IMR-90 (cell line): ENCODE measurements around the gene TRIM25. TPM values are rescaled to one million over a fixed set of nuclear protein-coding genes. Genes with fewer than 3 reads are reported as not detected.
A peak's percentile ranks its signal among the peaks of the same experiment; 100 is the strongest.

Experiments
- ATAC-seq: fragments of 200-7000 bp; cut with Tn5 transposase; 2 replicates; pipeline ENCODE4 v1.9.1; 2020; ENCODE audit warnings: low read depth, mild to moderate bottlenecking, moderate library complexity
- BruUV-seq: library from RNA; stranded (reverse); fragments of 400-500 nt; replicated peaks from 2 replicates; lab custom pipeline; 2021; lab: Mats Ljungman, UMichigan
- CTCF ChIA-PET: fragments of 300-600 bp; formaldehyde crosslinking; extraction: SDS; loops from one replicate; lab custom pipeline; 2021; ENCODE audit warnings: antibody characterized with exemption; lab: Yijun Ruan, JAX
- POLR2A ChIA-PET: fragments of 300-600 bp; sonication (Branson Sonifier 250); formaldehyde crosslinking; loops from one replicate; lab custom pipeline; 2022; ENCODE audit warnings: antibody characterized with exemption; ENCODE audit not compliant: unreplicated experiment; lab: Charles Lee
- DNase-seq: peaks from one replicate; pipeline ENCODE4 v3.0.0; 2013
- H2AFZ ChIP-seq: replicated peaks from 2 replicates; pipeline ENCODE3; 2013; ENCODE audit warnings: low read length, mild to moderate bottlenecking; ENCODE audit not compliant: poor library complexity
- H2AK5ac ChIP-seq: 2 replicates; pipeline ENCODE4 v1.6.1; 2013; ENCODE audit warnings: low read depth, low read length, inconsistent platforms
- H2AK9ac ChIP-seq: replicated peaks from 2 replicates; pipeline ENCODE3; 2013; ENCODE audit warnings: mild to moderate bottlenecking, low read depth, low read length, moderate library complexity; ENCODE audit not compliant: poor library complexity
- H2BK120ac ChIP-seq: 2 replicates; pipeline ENCODE4 v1.6.1; 2013; ENCODE audit warnings: low read depth, low read length, inconsistent platforms
- H2BK15ac ChIP-seq: 3 replicates; pipeline ENCODE4 v1.6.1; 2013; ENCODE audit warnings: low read depth, low read length, inconsistent platforms
- H2BK20ac ChIP-seq: 2 replicates; pipeline ENCODE4 v1.6.1; 2013; ENCODE audit warnings: low read depth, mild to moderate bottlenecking, inconsistent platforms, low read length, moderate library complexity
- H2BK5ac ChIP-seq: 2 replicates; pipeline ENCODE4 v1.6.1; 2013; ENCODE audit warnings: mild to moderate bottlenecking, low read depth, low read length, inconsistent platforms; ENCODE audit not compliant: poor library complexity, severe bottlenecking
- H3K14ac ChIP-seq: replicated peaks from 2 replicates; pipeline ENCODE4 v1.6.1; 2013; ENCODE audit warnings: low read depth, low read length, inconsistent platforms
- H3K18ac ChIP-seq: 2 replicates; pipeline ENCODE4 v1.6.1; 2013; ENCODE audit warnings: low read depth, low read length, control low read depth
- H3K23ac ChIP-seq: 2 replicates; pipeline ENCODE4 v1.6.1; 2013; ENCODE audit warnings: low read depth, low read length, inconsistent platforms
- H3K27ac ChIP-seq: 2 replicates; pipeline ENCODE4 v1.5.1; 2013; ENCODE audit warnings: mild to moderate bottlenecking, control low read depth, low read length; ENCODE audit not compliant: insufficient read depth
- H3K27me3 ChIP-seq: 2 replicates; pipeline ENCODE4 v1.6.1; 2013; ENCODE audit warnings: low read length; ENCODE audit not compliant: control insufficient read depth, insufficient read depth
- H3K36me3 ChIP-seq: 2 replicates; pipeline ENCODE4 v1.6.1; 2013; ENCODE audit warnings: low read length, mixed read lengths; ENCODE audit not compliant: control insufficient read depth, insufficient read depth
- H3K4ac ChIP-seq: 2 replicates; pipeline ENCODE4 v1.6.1; 2013; ENCODE audit warnings: low read depth, low read length, inconsistent platforms
- H3K4me1 ChIP-seq: 2 replicates; pipeline ENCODE4 v1.6.1; 2013; ENCODE audit warnings: low read length, mixed read lengths; ENCODE audit not compliant: control insufficient read depth, insufficient read depth
- H3K4me2 ChIP-seq: 2 replicates; pipeline ENCODE4 v1.6.1; 2013; ENCODE audit warnings: low read depth, mild to moderate bottlenecking, control low read depth, low read length, moderate library complexity
- H3K4me3 ChIP-seq: 2 replicates; pipeline ENCODE4 v1.5.1; 2013; ENCODE audit warnings: low read depth, mild to moderate bottlenecking, control low read depth, low read length, moderate library complexity; ENCODE audit not compliant: insufficient read depth
- H3K56ac ChIP-seq: 2 replicates; pipeline ENCODE4 v1.6.1; 2013; ENCODE audit warnings: low read length, inconsistent platforms; ENCODE audit not compliant: insufficient read depth; ENCODE audit errors: extremely low read depth
- H3K79me1 ChIP-seq, 2 experiments: 2 replicates each; pipeline ENCODE4 v1.6.1; 2013; ENCODE audit warnings: low read length in 2 of 2, inconsistent platforms in 1 of 2, low read depth in 1 of 2
- H3K9ac ChIP-seq: 2 replicates; pipeline ENCODE4 v1.6.1; 2013; ENCODE audit warnings: low read depth, low read length, control low read depth
- H3K9me1 ChIP-seq: 2 replicates; pipeline ENCODE4 v1.6.1; 2013; ENCODE audit warnings: low read length, inconsistent platforms; ENCODE audit not compliant: insufficient read depth
- H3K9me3 ChIP-seq: 2 replicates; pipeline ENCODE4 v1.6.1; 2013; ENCODE audit warnings: low read length; ENCODE audit not compliant: control insufficient read depth, insufficient read depth
- H4K20me1 ChIP-seq: 2 replicates; pipeline ENCODE4 v1.6.1; 2013; ENCODE audit warnings: low read length, inconsistent platforms; ENCODE audit not compliant: insufficient read depth
- H4K5ac ChIP-seq: 2 replicates; pipeline ENCODE4 v1.6.1; 2013; ENCODE audit warnings: mild to moderate bottlenecking, low read depth, low read length, control low read depth
- H4K8ac ChIP-seq, 2 experiments: 2 replicates each; pipeline ENCODE4 v1.6.1; 2013; ENCODE audit warnings: low read depth in 2 of 2, low read length in 2 of 2, control low read depth in 1 of 2, inconsistent platforms in 1 of 2
- H4K91ac ChIP-seq: 2 replicates; pipeline ENCODE4 v1.6.1; 2013; ENCODE audit warnings: low read depth, low read length, inconsistent platforms; ENCODE audit not compliant: insufficient read depth
- BHLHE40 ChIP-seq: fragments of 150-350 bp; IDR thresholded peaks from 2 replicates; pipeline ENCODE4 v1.6.1; 2016; ENCODE audit warnings: mild to moderate bottlenecking, low read depth, low read length
- CEBPB ChIP-seq: IDR thresholded peaks from 2 replicates; pipeline ENCODE4 v1.6.1; 2012; ENCODE audit warnings: low read depth, low read length, improper control_type of control experiment
- FOS ChIP-seq: fragments of 150-350 bp; IDR thresholded peaks from 2 replicates; pipeline ENCODE4 v1.6.1; 2016; ENCODE audit warnings: low read depth, low read length
- MAZ ChIP-seq: IDR thresholded peaks from 2 replicates; pipeline ENCODE4 v1.6.1; 2012; ENCODE audit warnings: low read depth, mild to moderate bottlenecking, low read length, improper control_type of control experiment, moderate library complexity, borderline replicate concordance
- NFE2L2 ChIP-seq: fragments of 150-350 bp; IDR thresholded peaks from 2 replicates; pipeline ENCODE4 v1.6.1; 2016; ENCODE audit warnings: low read depth, mild to moderate bottlenecking, low read length
- POLR2A ChIP-seq: IDR thresholded peaks from 2 replicates; pipeline ENCODE4 v1.6.1; 2012; ENCODE audit warnings: mild to moderate bottlenecking, low read depth, low read length
- RCOR1 ChIP-seq: IDR thresholded peaks from 2 replicates; pipeline ENCODE4 v1.6.1; 2012; ENCODE audit warnings: mild to moderate bottlenecking, low read length, improper control_type of control experiment; ENCODE audit not compliant: insufficient replicate concordance
- SMC3 ChIP-seq: fragments of 150-350 bp; IDR thresholded peaks from 2 replicates; pipeline ENCODE4 v1.6.1; 2016; ENCODE audit warnings: low read depth, mild to moderate bottlenecking, antibody characterized with exemption, low read length, moderate library complexity
- WGBS, 2 experiments: methylation state at CpG; one replicate each; pipeline versions ENCODE4 v1.1.5 to v1.1.7; 2013; ENCODE audit warnings: missing lambda C conversion rate in 2 of 2; ENCODE audit not compliant: insufficient read length in 1 of 2; ENCODE audit errors: extremely low coverage in 2 of 2; 5-methylcytosine and 5-hydroxymethylcytosine counted together
- dilution Hi-C: fragments of 300-500 bp; cut with HindIII; formaldehyde crosslinking; loops from one replicate; pipeline ENCODE4 v1.14.3; 2018; ENCODE audit warnings: low sequenced_read_pairs; ENCODE audit not compliant: unreplicated experiment
- in situ Hi-C: fragments of 300-500 bp; cut with MboI; formaldehyde crosslinking; loops from 3 replicates; pipeline ENCODE4 v1.14.3; 2019; ENCODE audit warnings: low sequenced_read_pairs, inconsistent platforms, mixed read lengths
- intact Hi-C: fragments of 100-400 bp; cut with micrococcal nuclease; formaldehyde crosslinking; loops from 2 replicates; pipeline ENCODE4 v1.10.0; 2022
- polyA plus RNA-seq, 3 experiments: library from polyadenylated mRNA; depleted of rRNA; stranded (reverse); fragments of >200 nt; gene quantifications; 2 replicates each; pipeline ENCODE4 v1.2.3, GENCODE V29; 2012; ENCODE audit warnings: low replicate concordance in 1 of 3
- total RNA-seq: library from RNA; depleted of rRNA; stranded (reverse); fragments of >200 nt; gene quantifications from 2 replicates; pipeline ENCODE4 v1.2.3, GENCODE V29; 2012
- TF ChIP-seq, protein P1 (sequence below): conservative IDR thresholded peaks from 2 replicates; pipeline ENCODE4 v1.5.1; 2012; ENCODE audit warnings: mild to moderate bottlenecking, low read depth, low read length, improper control_type of control experiment
- TF ChIP-seq, protein P2 (sequence below): fragments of 150-350 bp; IDR thresholded peaks from 2 replicates; pipeline ENCODE4 v1.6.1; 2017; ENCODE audit warnings: mild to moderate bottlenecking, antibody characterized with exemption, low read length, low read depth
- TF ChIP-seq, protein P3 (sequence below): fragments of 150-350 bp; IDR thresholded peaks from 2 replicates; pipeline ENCODE4 v1.6.1; 2016; ENCODE audit warnings: low read depth, mild to moderate bottlenecking, low read length, moderate library complexity, borderline replicate concordance

The TRIM25 gene
- total and polyA plus RNA-seq, 2 of the 4 experiments (the other 2 are of a cell fraction): 25.5 to 27.5 TPM

DNA sequence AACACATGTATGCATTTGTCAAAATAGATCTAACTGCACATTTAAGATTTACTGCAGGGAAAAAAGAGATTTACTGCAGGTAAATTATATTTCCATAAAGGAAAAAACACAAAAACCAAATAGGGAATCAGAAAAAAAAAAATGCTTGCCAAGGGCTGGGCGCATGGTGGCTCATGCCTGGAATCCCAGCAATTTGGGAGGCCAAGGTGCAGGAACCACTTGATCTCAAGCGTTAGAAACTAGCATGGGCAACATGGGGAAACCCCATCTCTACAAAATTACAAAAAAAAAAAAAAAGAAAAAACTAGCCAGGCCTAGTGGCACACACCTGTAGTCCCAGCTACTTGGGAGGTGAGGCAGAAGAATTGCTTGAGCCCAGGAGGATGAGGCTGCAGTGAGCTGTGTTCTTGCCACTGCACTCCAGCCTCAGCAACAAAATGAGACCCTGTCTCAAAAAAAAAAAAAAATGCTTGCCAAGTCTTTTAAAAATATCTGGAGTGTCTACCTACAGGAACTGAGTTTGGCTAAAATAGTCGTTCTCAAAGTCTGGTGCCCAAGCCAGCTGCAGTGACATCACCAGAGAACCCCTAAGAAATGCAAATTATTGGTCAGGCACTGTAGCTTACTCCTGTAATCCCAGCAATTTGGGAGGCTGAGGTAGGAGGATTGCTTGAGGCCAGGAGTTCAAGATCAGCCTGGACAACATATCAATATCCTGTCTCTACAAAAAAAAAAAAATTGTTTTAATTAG lies 17.5 kb downstream of the TRIM25 start (continued):
- TF ChIP-seq, protein P1, sequence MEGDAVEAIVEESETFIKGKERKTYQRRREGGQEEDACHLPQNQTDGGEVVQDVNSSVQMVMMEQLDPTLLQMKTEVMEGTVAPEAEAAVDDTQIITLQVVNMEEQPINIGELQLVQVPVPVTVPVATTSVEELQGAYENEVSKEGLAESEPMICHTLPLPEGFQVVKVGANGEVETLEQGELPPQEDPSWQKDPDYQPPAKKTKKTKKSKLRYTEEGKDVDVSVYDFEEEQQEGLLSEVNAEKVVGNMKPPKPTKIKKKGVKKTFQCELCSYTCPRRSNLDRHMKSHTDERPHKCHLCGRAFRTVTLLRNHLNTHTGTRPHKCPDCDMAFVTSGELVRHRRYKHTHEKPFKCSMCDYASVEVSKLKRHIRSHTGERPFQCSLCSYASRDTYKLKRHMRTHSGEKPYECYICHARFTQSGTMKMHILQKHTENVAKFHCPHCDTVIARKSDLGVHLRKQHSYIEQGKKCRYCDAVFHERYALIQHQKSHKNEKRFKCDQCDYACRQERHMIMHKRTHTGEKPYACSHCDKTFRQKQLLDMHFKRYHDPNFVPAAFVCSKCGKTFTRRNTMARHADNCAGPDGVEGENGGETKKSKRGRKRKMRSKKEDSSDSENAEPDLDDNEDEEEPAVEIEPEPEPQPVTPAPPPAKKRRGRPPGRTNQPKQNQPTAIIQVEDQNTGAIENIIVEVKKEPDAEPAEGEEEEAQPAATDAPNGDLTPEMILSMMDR: no peak

DNA sequence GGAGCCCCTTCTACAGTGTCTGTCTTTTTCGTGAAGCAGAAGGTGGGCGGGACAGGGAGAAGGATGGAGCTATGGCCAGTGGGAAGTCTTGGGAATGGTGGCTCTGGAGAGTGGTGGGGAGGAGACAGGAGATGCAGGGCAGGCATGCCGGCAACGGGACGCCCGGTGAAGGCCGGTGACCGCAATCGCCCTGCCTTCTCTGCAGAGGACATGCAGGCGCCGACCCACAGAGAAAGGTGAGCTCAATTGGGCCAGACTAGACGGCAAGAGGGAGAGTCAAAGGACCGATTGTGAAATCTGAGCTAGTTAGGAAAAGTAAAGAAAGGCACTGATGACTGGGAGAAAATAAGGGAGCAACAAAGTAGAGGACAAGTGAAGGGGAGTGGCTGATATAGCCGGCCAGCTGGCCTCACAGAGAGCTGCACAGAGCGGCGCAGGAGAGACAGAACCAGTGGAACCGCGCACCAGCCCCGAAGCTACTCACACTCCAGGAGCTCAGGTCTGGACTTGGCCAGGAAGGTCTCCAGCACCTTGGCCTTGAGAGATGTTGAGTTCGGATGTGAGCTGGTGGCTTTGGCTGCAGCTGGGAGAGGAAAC lies 18.9 kb downstream of the TRIM25 start:
- H3K14ac ChIP-seq: no peak overlapping the region
- no peak overlapping the region for H4K8ac ChIP-seq
- 0 out of 2 replicates have a peak, but pooled peaks cover 3% of the 10 kb centered on the region for H4K20me1 ChIP-seq
- peaks cover 9% of the 10 kb centered on the region; the same call in 1 of the 2 replicates for H3K9me1 ChIP-seq
- no peaks in the 10 kb centered on the region for H3K27me3 ChIP-seq
- no peak overlapping the region for H2BK120ac ChIP-seq
- ATAC-seq (no peak), DNase-seq (no peak)
- no peaks in the 10 kb centered on the region for H3K4me1 ChIP-seq
- peaks cover 9 to 12% of the 10 kb centered on the region in 2 experiments; a peak in 3 of 4 replicates for H3K79me1 ChIP-seq
- H2AK5ac ChIP-seq: no peak overlapping the region
- ChIA-PET CTCF (no interaction called here), POLR2A (no interaction called here)
- no peak overlapping the region for H4K91ac ChIP-seq
- no peak overlapping the region for H3K4ac ChIP-seq
- H3K27ac ChIP-seq: no peak overlapping the region
- H3K18ac ChIP-seq: no peak overlapping the region
- peak overlapping the region; percentile 8 for H2AFZ ChIP-seq
- no peak overlapping the region for H2BK20ac ChIP-seq
- no peak overlapping the region for H2BK15ac ChIP-seq
- intact Hi-C loops: no loop called here
- H3K4me2 ChIP-seq: no peak overlapping the region
- no peak overlapping the region for H3K9ac ChIP-seq
- H2BK5ac ChIP-seq: no peak overlapping the region
- no peaks in the 10 kb centered on the region for H3K9me3 ChIP-seq
- H3K36me3 ChIP-seq: peaks cover 63% of the 10 kb centered on the region
- no peak overlapping the region for H4K5ac ChIP-seq
- dilution Hi-C loops: no loop called here
- no TSS peak for BruUV-seq
- 95% methylated on average over 8 of the region's 20 CpGs; no CpG with 5 or more reads in 1 of the 2 experiments for WGBS, 2 experiments
- TF ChIP-seq NFE2L2 (no peak), POLR2A (no peak), BHLHE40 (no peak), CEBPB (no peak), SMC3 (no peak), MAZ (no peak), RCOR1 (no peak), FOS (no peak)
- TF ChIP-seq, protein P2, sequence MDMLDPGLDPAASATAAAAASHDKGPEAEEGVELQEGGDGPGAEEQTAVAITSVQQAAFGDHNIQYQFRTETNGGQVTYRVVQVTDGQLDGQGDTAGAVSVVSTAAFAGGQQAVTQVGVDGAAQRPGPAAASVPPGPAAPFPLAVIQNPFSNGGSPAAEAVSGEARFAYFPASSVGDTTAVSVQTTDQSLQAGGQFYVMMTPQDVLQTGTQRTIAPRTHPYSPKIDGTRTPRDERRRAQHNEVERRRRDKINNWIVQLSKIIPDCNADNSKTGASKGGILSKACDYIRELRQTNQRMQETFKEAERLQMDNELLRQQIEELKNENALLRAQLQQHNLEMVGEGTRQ: no peak
- TF ChIP-seq, protein P3, sequence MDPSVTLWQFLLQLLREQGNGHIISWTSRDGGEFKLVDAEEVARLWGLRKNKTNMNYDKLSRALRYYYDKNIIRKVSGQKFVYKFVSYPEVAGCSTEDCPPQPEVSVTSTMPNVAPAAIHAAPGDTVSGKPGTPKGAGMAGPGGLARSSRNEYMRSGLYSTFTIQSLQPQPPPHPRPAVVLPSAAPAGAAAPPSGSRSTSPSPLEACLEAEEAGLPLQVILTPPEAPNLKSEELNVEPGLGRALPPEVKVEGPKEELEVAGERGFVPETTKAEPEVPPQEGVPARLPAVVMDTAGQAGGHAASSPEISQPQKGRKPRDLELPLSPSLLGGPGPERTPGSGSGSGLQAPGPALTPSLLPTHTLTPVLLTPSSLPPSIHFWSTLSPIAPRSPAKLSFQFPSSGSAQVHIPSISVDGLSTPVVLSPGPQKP: no peak
- no peak overlapping the region for H3K56ac ChIP-seq
- in situ Hi-C loops: no loop called here
- no peak overlapping the region for H2AK9ac ChIP-seq
- no peak overlapping the region for H3K4me3 ChIP-seq
- no peak overlapping the region for H3K23ac ChIP-seq
